Liver (tissue), 9 donors: Measurements from ENCODE around the gene GPA33. TPM values are rescaled to one million over a fixed set of nuclear protein-coding genes. Genes with fewer than 3 reads are reported as not detected.

Experiments used
- DNase-seq: peaks from one replicate; pipeline ENCODE4 v3.0.0-alpha.2; 2017; ENCODE audit warnings: low spot score
- H3K27ac ChIP-seq, 2 donors: one replicate each; pipeline ENCODE4 v1.7.0; 2013; ENCODE audit warnings: inconsistent platforms in 2 of 2, low read length in 2 of 2, control low read depth in 1 of 2, low read depth in 1 of 2, mild to moderate bottlenecking in 1 of 2
- H3K27me3 ChIP-seq, 4 donors: one replicate each; pipeline versions ENCODE4 v1.6.1 to v1.7.0; 2013; ENCODE audit warnings: low read length in 3 of 4, inconsistent platforms in 1 of 4, mild to moderate bottlenecking in 1 of 4, moderate library complexity in 1 of 4; ENCODE audit not compliant: control insufficient read depth in 4 of 4, insufficient read depth in 4 of 4
- H3K36me3 ChIP-seq, 4 donors: one replicate each; pipeline versions ENCODE4 v1.6.1 to v1.7.0; 2013; ENCODE audit warnings: low read length in 3 of 4, mild to moderate bottlenecking in 3 of 4, low read depth in 1 of 4, moderate library complexity in 1 of 4; ENCODE audit not compliant: control insufficient read depth in 4 of 4, insufficient read depth in 3 of 4
- H3K4me1 ChIP-seq, 4 donors: one replicate each; pipeline versions ENCODE4 v1.6.1 to v1.7.0; 2013; ENCODE audit warnings: low read length in 3 of 4, mild to moderate bottlenecking in 3 of 4, moderate library complexity in 1 of 4; ENCODE audit not compliant: control insufficient read depth in 4 of 4, insufficient read depth in 4 of 4
- H3K4me3 ChIP-seq, 3 donors: one replicate each; pipeline versions ENCODE4 v1.6.1 to v1.7.0; 2013; ENCODE audit warnings: low read length in 3 of 3, control low read depth in 1 of 3, low read depth in 1 of 3, mild to moderate bottlenecking in 1 of 3
- H3K9ac ChIP-seq, 2 donors: one replicate each; pipeline ENCODE4 v1.7.0; 2013; ENCODE audit warnings: low read length in 2 of 2, mild to moderate bottlenecking in 2 of 2, moderate library complexity in 2 of 2, control low read depth in 1 of 2, low read depth in 1 of 2
- H3K9me3 ChIP-seq, 4 donors: one replicate each; pipeline versions ENCODE4 v1.6.1 to v1.7.0; 2013; ENCODE audit warnings: low read length in 3 of 4; ENCODE audit not compliant: control insufficient read depth in 4 of 4
- FOXA1 ChIP-seq: IDR thresholded peaks from 2 replicates; pipeline ENCODE4 v1.6.1; 2016; ENCODE audit warnings: antibody characterized with exemption
- FOXA2 ChIP-seq: IDR thresholded peaks from 2 replicates; pipeline ENCODE4 v1.6.1; 2016; ENCODE audit warnings: antibody characterized with exemption
- GABPA ChIP-seq, 2 donors: IDR thresholded peaks in 1 of 2; conservative IDR thresholded peaks in 1 of 2; 2 replicates each; pipeline ENCODE4 v1.6.1; 2016; ENCODE audit warnings: antibody characterized with exemption in 2 of 2, mild to moderate bottlenecking in 1 of 2, moderate library complexity in 1 of 2
- HNF4A ChIP-seq, 2 donors: conservative IDR thresholded peaks; 2 replicates each; pipeline ENCODE4 v1.6.1; 2016; ENCODE audit warnings: antibody characterized with exemption in 2 of 2, mild to moderate bottlenecking in 2 of 2
- HNF4G ChIP-seq: IDR thresholded peaks from 2 replicates; pipeline ENCODE4 v1.6.1; 2016; ENCODE audit warnings: antibody characterized with exemption
- RXRA ChIP-seq, 2 donors: IDR thresholded peaks; 2 replicates each; pipeline ENCODE4 v1.6.1; 2017 to 2018; ENCODE audit warnings: antibody characterized with exemption in 2 of 2, mild to moderate bottlenecking in 1 of 2
- SP1 ChIP-seq: IDR thresholded peaks from 2 replicates; pipeline ENCODE4 v1.6.1; 2018; ENCODE audit warnings: antibody characterized with exemption, mild to moderate bottlenecking
- TAF1 ChIP-seq: conservative IDR thresholded peaks from 2 replicates; pipeline ENCODE4 v1.6.1; 2016; ENCODE audit warnings: antibody characterized with exemption, mild to moderate bottlenecking
- YY1 ChIP-seq: IDR thresholded peaks from 2 replicates; pipeline ENCODE4 v1.6.1; 2016; ENCODE audit warnings: antibody characterized with exemption, mild to moderate bottlenecking
- WGBS: extraction: QIAGEN DNeasy Blood & Tissue Kit; methylation state at CpG from one replicate; pipeline ENCODE4 v1.1.7; 2013; 5-methylcytosine and 5-hydroxymethylcytosine counted together
- polyA plus RNA-seq, 2 donors: library from polyadenylated mRNA; stranded (reverse) in 1 of 2; unstranded in 1 of 2; fragments of 200-250 nt in 1 of 2; fragments of >200 nt in 1 of 2; fragmentation: Nextera tagmentation in 1 of 2; extraction: Ambion mirVana in 1 of 2; gene quantifications; one replicate each; pipeline versions ENCODE4 v1.2.1 to v1.2.3, GENCODE V29; 2013 to 2015
- total RNA-seq, 2 donors: library from RNA; depleted of rRNA; stranded (reverse); fragments of >200 nt; gene quantifications; one replicate each; pipeline ENCODE4 v1.2.3, GENCODE V29; 2014
- TF ChIP-seq, protein P1 (sequence below): fragments of 150-350 bp; IDR thresholded peaks from 2 replicates; pipeline ENCODE4 v1.5.1; 2017; ENCODE audit warnings: improper control_type of control experiment, low read depth, low read length; ENCODE audit not compliant: missing input control
- TF ChIP-seq, protein P2 (sequence below): IDR thresholded peaks from 2 replicates; pipeline ENCODE4 v1.6.1; 2016; ENCODE audit warnings: antibody characterized with exemption
- TF ChIP-seq, protein P3 (sequence below): IDR thresholded peaks from 2 replicates; pipeline ENCODE4 v1.6.1; 2016; ENCODE audit warnings: antibody characterized with exemption, mild to moderate bottlenecking
- TF ChIP-seq, protein P4 (sequence below): IDR thresholded peaks from 2 replicates; pipeline ENCODE4 v1.6.1; 2016; ENCODE audit warnings: antibody characterized with exemption
- donor health status: healthy.
- donor health status: healthy.
- donor health status: healthy.
- donor health status: healthy.
- donor health status: healthy.

Gene GPA33
- total and polyA plus RNA-seq, 4 donors, result 0.03 to 0.19 (median 0.08) TPM; not detected in 1

DNA sequence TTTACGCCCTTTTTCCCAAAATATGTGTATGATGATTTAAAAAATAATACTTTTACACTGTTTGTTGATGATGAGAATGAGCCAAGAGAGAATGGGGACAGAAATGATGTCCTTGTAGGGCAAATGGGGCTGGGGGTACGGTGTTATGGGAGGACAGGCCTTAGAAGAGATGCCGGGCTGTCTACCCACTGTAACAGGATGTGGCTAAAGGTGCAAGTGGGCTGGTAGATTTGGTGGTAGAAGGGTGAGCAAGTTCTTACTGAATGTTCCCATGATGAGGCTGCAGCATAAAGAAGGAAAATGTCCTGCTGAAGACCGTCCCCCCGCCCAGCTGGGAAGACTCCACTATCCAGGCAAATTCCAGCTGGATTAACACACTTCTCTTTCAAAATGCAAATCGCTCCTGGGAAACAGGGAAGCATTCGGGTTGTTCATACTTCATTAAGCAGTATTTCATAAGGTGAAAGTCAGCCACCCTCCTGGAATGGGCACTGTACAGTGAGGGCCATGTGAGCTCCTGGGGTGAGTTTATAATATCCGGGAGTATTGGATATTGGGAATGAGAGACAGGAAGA is 14.0 kb downstream of the GPA33 start:
- H3K9ac ChIP-seq, result no peak overlapping the region
- no peak for TF ChIP-seq FOXA1
- no peak for TF ChIP-seq HNF4A (conservative IDR thresholded peaks at IDR 0.05)
- H3K9me3 ChIP-seq, result no peaks in the 10 kb centered on the region
- no peaks in the 10 kb centered on the region for H3K27me3 ChIP-seq
- H3K27ac ChIP-seq, result no peak overlapping the region
- WGBS, result 91% methylated on average over 8 of the region's 8 CpGs
- DNase-seq, result no peak
- no peaks in the 10 kb centered on the region for H3K4me1 ChIP-seq
- H3K36me3 ChIP-seq, result no peaks in the 10 kb centered on the region
- no peak overlapping the region for H3K4me3 ChIP-seq

DNA sequence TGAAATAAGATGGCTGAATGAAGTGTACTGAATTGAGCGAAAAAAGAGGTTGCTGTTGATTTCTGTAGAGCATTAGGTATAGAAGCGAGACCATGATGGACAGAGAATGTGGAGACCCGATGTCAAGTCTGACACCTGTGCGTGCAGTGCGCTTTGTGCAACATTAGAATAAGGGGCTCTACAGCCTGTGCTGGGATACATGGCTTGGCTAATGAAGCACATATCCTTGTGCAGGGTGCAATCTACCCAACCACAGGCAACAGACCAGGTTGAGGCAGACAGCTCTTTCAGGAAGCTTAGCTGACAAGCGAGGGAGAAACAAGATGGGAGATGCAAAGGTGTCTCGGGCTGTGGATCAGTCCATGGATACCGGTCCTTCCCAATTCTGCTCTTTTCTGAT is 18.9 kb downstream of the GPA33 start:
- 96% methylated on average over 8 of the region's 8 CpGs for WGBS
- no peak overlapping the region for H3K27ac ChIP-seq
- no peak overlapping the region for H3K9ac ChIP-seq
- no peak overlapping the region for H3K4me3 ChIP-seq
- H3K9me3 ChIP-seq, result no peaks in the 10 kb centered on the region
- H3K4me1 ChIP-seq, result peaks cover 0 to 2% (median 0%) of the 10 kb centered on the region in 4 donors
- TF ChIP-seq YY1 (no peak), SP1 (no peak), HNF4G (no peak), RXRA (IDR thresholded peaks at IDR 0.05) (no peak), TAF1 (no peak), FOXA1 (no peak), FOXA2 (no peak)
- TF ChIP-seq, protein P1, sequence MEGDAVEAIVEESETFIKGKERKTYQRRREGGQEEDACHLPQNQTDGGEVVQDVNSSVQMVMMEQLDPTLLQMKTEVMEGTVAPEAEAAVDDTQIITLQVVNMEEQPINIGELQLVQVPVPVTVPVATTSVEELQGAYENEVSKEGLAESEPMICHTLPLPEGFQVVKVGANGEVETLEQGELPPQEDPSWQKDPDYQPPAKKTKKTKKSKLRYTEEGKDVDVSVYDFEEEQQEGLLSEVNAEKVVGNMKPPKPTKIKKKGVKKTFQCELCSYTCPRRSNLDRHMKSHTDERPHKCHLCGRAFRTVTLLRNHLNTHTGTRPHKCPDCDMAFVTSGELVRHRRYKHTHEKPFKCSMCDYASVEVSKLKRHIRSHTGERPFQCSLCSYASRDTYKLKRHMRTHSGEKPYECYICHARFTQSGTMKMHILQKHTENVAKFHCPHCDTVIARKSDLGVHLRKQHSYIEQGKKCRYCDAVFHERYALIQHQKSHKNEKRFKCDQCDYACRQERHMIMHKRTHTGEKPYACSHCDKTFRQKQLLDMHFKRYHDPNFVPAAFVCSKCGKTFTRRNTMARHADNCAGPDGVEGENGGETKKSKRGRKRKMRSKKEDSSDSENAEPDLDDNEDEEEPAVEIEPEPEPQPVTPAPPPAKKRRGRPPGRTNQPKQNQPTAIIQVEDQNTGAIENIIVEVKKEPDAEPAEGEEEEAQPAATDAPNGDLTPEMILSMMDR, result no peak
- TF ChIP-seq, protein P2, sequence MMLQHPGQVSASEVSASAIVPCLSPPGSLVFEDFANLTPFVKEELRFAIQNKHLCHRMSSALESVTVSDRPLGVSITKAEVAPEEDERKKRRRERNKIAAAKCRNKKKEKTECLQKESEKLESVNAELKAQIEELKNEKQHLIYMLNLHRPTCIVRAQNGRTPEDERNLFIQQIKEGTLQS, result no peak
- TF ChIP-seq, protein P3, sequence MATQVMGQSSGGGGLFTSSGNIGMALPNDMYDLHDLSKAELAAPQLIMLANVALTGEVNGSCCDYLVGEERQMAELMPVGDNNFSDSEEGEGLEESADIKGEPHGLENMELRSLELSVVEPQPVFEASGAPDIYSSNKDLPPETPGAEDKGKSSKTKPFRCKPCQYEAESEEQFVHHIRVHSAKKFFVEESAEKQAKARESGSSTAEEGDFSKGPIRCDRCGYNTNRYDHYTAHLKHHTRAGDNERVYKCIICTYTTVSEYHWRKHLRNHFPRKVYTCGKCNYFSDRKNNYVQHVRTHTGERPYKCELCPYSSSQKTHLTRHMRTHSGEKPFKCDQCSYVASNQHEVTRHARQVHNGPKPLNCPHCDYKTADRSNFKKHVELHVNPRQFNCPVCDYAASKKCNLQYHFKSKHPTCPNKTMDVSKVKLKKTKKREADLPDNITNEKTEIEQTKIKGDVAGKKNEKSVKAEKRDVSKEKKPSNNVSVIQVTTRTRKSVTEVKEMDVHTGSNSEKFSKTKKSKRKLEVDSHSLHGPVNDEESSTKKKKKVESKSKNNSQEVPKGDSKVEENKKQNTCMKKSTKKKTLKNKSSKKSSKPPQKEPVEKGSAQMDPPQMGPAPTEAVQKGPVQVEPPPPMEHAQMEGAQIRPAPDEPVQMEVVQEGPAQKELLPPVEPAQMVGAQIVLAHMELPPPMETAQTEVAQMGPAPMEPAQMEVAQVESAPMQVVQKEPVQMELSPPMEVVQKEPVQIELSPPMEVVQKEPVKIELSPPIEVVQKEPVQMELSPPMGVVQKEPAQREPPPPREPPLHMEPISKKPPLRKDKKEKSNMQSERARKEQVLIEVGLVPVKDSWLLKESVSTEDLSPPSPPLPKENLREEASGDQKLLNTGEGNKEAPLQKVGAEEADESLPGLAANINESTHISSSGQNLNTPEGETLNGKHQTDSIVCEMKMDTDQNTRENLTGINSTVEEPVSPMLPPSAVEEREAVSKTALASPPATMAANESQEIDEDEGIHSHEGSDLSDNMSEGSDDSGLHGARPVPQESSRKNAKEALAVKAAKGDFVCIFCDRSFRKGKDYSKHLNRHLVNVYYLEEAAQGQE, result no peak
- TF ChIP-seq, protein P4, sequence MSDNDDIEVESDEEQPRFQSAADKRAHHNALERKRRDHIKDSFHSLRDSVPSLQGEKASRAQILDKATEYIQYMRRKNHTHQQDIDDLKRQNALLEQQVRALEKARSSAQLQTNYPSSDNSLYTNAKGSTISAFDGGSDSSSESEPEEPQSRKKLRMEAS, result no peak
- no peaks in the 10 kb centered on the region for H3K36me3 ChIP-seq
- no peak for DNase-seq
- H3K27me3 ChIP-seq, result no peaks in the 10 kb centered on the region

DNA sequence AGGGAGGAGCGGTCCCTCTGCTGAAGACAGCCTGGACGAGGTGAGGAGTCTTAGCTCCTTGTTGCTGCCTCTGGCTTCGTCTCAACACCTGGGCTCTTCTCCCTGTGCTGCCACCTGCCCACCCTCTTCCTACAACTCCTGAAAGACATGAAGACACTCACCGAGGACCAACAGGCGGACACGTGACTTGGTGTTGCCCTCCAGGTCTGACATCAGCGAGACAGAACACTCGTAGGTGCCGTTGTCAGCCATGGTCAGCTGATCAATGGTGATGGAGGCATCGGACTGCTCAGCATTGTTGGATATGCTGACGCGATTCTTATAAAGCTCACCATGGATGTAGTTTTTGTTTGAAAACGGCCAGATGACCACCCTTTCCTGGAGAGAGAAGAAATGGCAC is 21.4 kb downstream of the GPA33 start:
- peaks cover 0 to 2% (median 0%) of the 10 kb centered on the region in 4 donors for H3K4me1 ChIP-seq
- TF ChIP-seq GABPA (IDR thresholded peaks at IDR 0.05 in 1 of 2, conservative IDR thresholded peaks at IDR 0.05 in 1 of 2), result no peak
- TF ChIP-seq YY1, result no peak
- TF ChIP-seq FOXA2, result no peak
- TF ChIP-seq, protein P4, result no peak
- no peaks in the 10 kb centered on the region for H3K36me3 ChIP-seq
- H3K4me3 ChIP-seq, result no peak overlapping the region
- H3K9me3 ChIP-seq, result no peaks in the 10 kb centered on the region
- WGBS, result 87% methylated on average over 13 of the region's 13 CpGs
- DNase-seq, result no peak
- no peak overlapping the region for H3K9ac ChIP-seq
- no peak overlapping the region for H3K27ac ChIP-seq
- H3K27me3 ChIP-seq, result no peaks in the 10 kb centered on the region
